ENCODE data around the gene ZIC2. TPM values are rescaled to one million over a fixed set of nuclear protein-coding genes. Genes with fewer than 3 reads are reported as not detected.

Gene ZIC2
- total RNA-seq, 3 donors from 2014 or later (not counting 1 experiment from before 2014, with no cell fraction given): not detected

DNA sequence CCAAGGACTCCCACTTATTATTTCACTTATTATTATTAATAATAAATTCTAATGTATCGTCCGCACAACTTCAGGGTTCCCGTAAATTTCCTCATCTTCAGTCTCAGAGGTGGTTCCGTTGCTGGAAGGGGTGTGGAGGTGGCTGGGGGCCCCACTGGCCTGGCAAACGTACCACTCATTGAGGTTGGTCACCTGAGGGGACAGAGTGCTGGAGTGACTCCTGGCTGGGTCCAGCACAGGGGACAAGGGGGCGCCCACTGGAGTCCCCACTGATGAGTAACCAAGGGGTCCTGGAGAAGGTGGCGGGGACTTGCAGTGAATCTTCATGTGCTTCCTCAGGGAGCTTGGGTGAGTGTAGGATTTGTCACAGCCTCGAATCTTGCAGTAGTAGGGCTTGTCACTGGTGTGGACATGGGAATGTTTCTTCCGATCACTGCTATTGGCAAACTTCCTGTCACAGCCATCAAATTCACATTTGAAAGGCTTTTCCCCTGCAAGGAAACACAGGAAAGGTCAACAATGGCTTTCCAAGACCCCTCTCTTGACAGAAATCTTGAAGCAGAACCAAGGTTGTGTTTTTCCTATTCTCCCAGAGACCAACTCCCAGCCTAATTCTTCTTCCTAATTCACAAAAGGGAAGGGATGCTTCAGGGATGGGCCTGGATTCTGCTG is 16.1 kb upstream of the ZIC2 start:
- H3K27ac Mint-ChIP-seq: no peak overlapping the region
- H3K27ac ChIP-seq (ENCODE audit: low read length): no peak overlapping the region
- H3K36me3 ChIP-seq (ENCODE audit: control insufficient read depth, insufficient read depth, low read length): no peaks in the 10 kb centered on the region
- peaks cover 13 to 21% of the 10 kb centered on the region in 2 donors for H3K4me1 Mint-ChIP-seq
- peaks cover 62 to 77% of the 10 kb centered on the region in 2 donors for H3K27me3 Mint-ChIP-seq (ENCODE audit: low read depth in 2 of 2)
- H3K4me1 ChIP-seq (ENCODE audit: control insufficient read depth, insufficient read depth, low read length): peaks cover 25% of the 10 kb centered on the region
- TF ChIP-seq, protein P1, sequence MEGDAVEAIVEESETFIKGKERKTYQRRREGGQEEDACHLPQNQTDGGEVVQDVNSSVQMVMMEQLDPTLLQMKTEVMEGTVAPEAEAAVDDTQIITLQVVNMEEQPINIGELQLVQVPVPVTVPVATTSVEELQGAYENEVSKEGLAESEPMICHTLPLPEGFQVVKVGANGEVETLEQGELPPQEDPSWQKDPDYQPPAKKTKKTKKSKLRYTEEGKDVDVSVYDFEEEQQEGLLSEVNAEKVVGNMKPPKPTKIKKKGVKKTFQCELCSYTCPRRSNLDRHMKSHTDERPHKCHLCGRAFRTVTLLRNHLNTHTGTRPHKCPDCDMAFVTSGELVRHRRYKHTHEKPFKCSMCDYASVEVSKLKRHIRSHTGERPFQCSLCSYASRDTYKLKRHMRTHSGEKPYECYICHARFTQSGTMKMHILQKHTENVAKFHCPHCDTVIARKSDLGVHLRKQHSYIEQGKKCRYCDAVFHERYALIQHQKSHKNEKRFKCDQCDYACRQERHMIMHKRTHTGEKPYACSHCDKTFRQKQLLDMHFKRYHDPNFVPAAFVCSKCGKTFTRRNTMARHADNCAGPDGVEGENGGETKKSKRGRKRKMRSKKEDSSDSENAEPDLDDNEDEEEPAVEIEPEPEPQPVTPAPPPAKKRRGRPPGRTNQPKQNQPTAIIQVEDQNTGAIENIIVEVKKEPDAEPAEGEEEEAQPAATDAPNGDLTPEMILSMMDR (IDR thresholded peaks at IDR 0.05): no peak
- 73% methylated on average over 9 of the region's 9 CpGs for WGBS (ENCODE audit: insufficient coverage)
- peaks cover 66% of the 10 kb centered on the region for H3K27me3 ChIP-seq (ENCODE audit: control insufficient read depth, insufficient read depth, low read length)
- no peak for DNase-seq
- intact Hi-C loops (cut with micrococcal nuclease): no loop called here
- no peaks in the 10 kb centered on the region for H3K36me3 Mint-ChIP-seq
- no peak for ATAC-seq
- no peak overlapping the region for H3K4me3 ChIP-seq (ENCODE audit: low read length)
- H3K4me3 Mint-ChIP-seq: no peak overlapping the region
- H3K9me3 Mint-ChIP-seq: no peaks in the 10 kb centered on the region
- H3K9me3 ChIP-seq (ENCODE audit: control insufficient read depth, insufficient read depth, low read length): peaks cover 6% of the 10 kb centered on the region

DNA sequence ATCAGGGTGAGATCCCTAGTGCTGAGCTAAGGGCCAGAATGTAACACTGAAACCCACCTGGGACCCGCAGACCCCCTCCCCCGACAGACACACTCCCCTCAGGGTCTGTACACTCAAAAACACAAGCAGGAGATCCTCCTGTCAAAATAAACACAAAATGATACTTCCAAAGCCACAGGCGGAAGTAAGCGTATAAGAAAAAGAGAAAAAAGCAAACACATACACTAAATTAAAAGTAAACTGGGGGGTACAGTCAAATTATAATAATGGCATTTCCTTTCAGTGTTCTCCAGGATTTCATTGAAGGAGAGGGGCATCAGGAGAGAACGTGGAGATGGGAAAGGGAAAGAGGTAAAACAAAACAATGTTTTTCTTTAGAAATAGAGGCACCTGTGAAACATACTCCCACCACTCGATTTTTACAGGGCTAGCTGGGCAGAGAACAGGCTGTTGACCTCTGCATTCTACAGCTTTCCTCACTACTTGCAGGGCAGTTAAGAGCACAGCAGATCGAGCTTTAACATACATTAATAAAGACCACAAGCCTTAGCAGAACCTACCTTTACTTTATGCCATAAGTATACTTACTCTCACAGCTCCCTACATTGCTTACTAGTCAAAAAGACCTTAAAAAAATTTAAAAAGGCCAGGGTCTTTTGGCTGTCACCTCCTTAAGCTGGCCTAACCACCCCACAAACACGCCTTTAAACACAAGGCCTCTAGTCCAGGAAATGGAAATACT is 15.3 kb upstream of the ZIC2 start:
- H3K27me3 ChIP-seq (ENCODE audit: control insufficient read depth, insufficient read depth, low read length): peaks cover 62% of the 10 kb centered on the region
- Mint-ChIP-seq H3K4me1 (peaks cover 13 to 21% of the 10 kb centered on the region in 2 donors), H3K27ac (no peak overlapping the region), H3K36me3 (no peaks in the 10 kb centered on the region), H3K9me3 (no peaks in the 10 kb centered on the region), H3K27me3 (ENCODE audit: low read depth in 2 of 2) (peaks cover 56 to 70% of the 10 kb centered on the region in 2 donors), H3K4me3 (peak overlapping the region; percentile 22)
- peaks cover 25% of the 10 kb centered on the region for H3K4me1 ChIP-seq (ENCODE audit: control insufficient read depth, insufficient read depth, low read length)
- DNase-seq (no peak), ATAC-seq (no peak)
- H3K27ac ChIP-seq (ENCODE audit: low read length): no peak overlapping the region
- no peaks in the 10 kb centered on the region for H3K36me3 ChIP-seq (ENCODE audit: control insufficient read depth, insufficient read depth, low read length)
- intact Hi-C loops (cut with micrococcal nuclease): no loop called here
- TF ChIP-seq, protein P1 (IDR thresholded peaks at IDR 0.05): no peak
- H3K9me3 ChIP-seq (ENCODE audit: control insufficient read depth, insufficient read depth, low read length): peaks cover 6% of the 10 kb centered on the region
- WGBS (ENCODE audit: insufficient coverage): 55% methylated on average over 6 of the region's 8 CpGs
- H3K4me3 ChIP-seq (ENCODE audit: low read length): no peak overlapping the region

DNA sequence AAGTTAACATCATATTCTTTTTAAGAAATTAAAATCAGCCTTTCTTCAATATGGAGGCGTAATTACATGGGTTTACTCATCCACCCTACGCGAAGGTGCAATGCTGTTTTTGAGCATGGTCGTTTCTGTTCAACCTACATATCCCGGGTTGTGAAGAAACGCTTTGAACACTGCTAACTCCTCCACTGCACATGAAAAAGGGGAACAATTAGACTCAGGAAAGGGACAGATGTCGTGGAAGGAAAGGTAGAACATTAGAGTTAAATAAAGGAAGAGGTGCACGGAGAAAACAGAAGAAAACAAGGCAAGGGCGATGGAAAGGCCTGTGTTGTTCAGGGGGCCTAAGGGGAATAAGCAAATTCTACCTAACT is 14.1 kb upstream of the ZIC2 start:
- 45% methylated on average over 9 of the region's 9 CpGs for WGBS (ENCODE audit: insufficient coverage)
- Mint-ChIP-seq H3K4me1 (peaks cover 18 to 27% of the 10 kb centered on the region in 2 donors), H3K27ac (peak overlapping the region in 1 of 2 donors; percentile 4), H3K36me3 (no peaks in the 10 kb centered on the region), H3K27me3 (ENCODE audit: low read depth in 2 of 2) (peaks cover 55 to 63% of the 10 kb centered on the region in 2 donors), H3K4me3 (peak overlapping the region; percentile 62), H3K9me3 (no peaks in the 10 kb centered on the region)
- H3K9me3 ChIP-seq (ENCODE audit: control insufficient read depth, insufficient read depth, low read length): peaks cover 11% of the 10 kb centered on the region
- intact Hi-C loops (cut with micrococcal nuclease): no loop called here
- H3K4me1 ChIP-seq (ENCODE audit: control insufficient read depth, insufficient read depth, low read length): peaks cover 31% of the 10 kb centered on the region
- TF ChIP-seq, protein P1 (IDR thresholded peaks at IDR 0.05): no peak
- peaks cover 66% of the 10 kb centered on the region for H3K27me3 ChIP-seq (ENCODE audit: control insufficient read depth, insufficient read depth, low read length)
- no peak overlapping the region for H3K27ac ChIP-seq (ENCODE audit: low read length)
- no peaks in the 10 kb centered on the region for H3K36me3 ChIP-seq (ENCODE audit: control insufficient read depth, insufficient read depth, low read length)
- ATAC-seq (no peak), DNase-seq (peak in 1 of 2 donors; percentile 15)
- H3K4me3 ChIP-seq (ENCODE audit: low read length): no peak overlapping the region

Data from natural killer cell (primary cell).